ENCODE data around the gene SLC43A3.

The SLC43A3 gene

DNA sequence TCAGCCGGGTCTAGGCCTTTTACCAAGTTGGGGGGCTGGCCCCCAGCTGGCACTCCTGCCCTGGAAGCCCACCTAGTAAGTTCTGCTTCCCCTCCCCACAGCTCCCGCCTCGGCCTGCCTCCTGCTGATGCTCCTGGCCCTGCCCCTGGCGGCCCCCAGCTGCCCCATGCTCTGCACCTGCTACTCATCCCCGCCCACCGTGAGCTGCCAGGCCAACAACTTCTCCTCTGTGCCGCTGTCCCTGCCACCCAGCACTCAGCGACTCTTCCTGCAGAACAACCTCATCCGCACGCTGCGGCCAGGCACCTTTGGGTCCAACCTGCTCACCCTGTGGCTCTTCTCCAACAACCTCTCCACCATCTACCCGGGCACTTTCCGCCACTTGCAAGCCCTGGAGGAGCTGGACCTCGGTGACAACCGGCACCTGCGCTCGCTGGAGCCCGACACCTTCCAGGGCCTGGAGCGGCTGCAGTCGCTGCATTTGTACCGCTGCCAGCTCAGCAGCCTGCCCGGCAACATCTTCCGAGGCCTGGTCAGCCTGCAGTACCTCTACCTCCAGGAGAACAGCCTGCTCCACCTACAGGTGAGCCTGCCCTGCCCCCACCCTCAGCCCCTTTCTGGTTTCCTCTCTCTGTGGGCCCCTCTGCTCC, 40.7 kb upstream of the SLC43A3 start:
- DNase-seq (ENCODE audit: low spot score) (no peak), ATAC-seq (ENCODE audit: low read depth) (no peak)
- TF ChIP-seq, protein P1, sequence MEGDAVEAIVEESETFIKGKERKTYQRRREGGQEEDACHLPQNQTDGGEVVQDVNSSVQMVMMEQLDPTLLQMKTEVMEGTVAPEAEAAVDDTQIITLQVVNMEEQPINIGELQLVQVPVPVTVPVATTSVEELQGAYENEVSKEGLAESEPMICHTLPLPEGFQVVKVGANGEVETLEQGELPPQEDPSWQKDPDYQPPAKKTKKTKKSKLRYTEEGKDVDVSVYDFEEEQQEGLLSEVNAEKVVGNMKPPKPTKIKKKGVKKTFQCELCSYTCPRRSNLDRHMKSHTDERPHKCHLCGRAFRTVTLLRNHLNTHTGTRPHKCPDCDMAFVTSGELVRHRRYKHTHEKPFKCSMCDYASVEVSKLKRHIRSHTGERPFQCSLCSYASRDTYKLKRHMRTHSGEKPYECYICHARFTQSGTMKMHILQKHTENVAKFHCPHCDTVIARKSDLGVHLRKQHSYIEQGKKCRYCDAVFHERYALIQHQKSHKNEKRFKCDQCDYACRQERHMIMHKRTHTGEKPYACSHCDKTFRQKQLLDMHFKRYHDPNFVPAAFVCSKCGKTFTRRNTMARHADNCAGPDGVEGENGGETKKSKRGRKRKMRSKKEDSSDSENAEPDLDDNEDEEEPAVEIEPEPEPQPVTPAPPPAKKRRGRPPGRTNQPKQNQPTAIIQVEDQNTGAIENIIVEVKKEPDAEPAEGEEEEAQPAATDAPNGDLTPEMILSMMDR (IDR thresholded peaks at IDR 0.05; ENCODE audit: poor library complexity, severe bottlenecking): no peak
- H3K36me3 ChIP-seq (ENCODE audit: low read depth): no peaks in the 10 kb centered on the region
- no peak overlapping the region for H3K4me3 ChIP-seq (ENCODE audit: severe bottlenecking)
- no peaks in the 10 kb centered on the region for H3K9me3 ChIP-seq (ENCODE audit: severe bottlenecking)
- H3K27me3 ChIP-seq (ENCODE audit: insufficient read depth, poor library complexity, severe bottlenecking): no peaks in the 10 kb centered on the region
- no peak overlapping the region for H3K27ac ChIP-seq (ENCODE audit: poor library complexity, severe bottlenecking)
- H3K4me1 ChIP-seq (ENCODE audit: insufficient read depth, poor library complexity, severe bottlenecking): no peaks in the 10 kb centered on the region

DNA sequence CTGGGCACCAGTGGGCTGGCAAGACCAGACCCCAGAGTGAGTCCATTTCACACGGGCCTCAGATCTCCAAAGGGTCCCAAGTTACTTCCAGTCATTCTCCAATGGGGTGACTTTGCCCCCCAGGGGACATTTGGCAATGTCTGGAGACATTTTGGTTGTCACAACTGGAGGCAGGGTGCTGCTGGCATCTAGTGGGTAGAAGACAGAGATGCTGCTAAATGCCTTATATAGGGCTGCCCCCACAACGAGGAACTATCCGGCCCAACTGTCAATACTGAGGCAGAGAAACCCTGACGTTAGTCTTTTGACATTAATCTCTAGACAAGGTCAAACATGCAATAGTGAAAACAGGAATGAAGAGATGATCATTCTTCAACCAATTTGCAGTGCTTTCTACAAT, 39.8 kb upstream of the SLC43A3 start:
- H3K4me3 ChIP-seq (ENCODE audit: severe bottlenecking): no peak overlapping the region
- TF ChIP-seq, protein P1 (IDR thresholded peaks at IDR 0.05; ENCODE audit: poor library complexity, severe bottlenecking): no peak
- H3K27me3 ChIP-seq (ENCODE audit: insufficient read depth, poor library complexity, severe bottlenecking): peaks cover 3% of the 10 kb centered on the region
- H3K4me1 ChIP-seq (ENCODE audit: insufficient read depth, poor library complexity, severe bottlenecking): no peaks in the 10 kb centered on the region
- no peak for DNase-seq (ENCODE audit: low spot score)
- no peak overlapping the region for H3K27ac ChIP-seq (ENCODE audit: poor library complexity, severe bottlenecking)
- no peak for ATAC-seq (ENCODE audit: low read depth)
- no peaks in the 10 kb centered on the region for H3K36me3 ChIP-seq (ENCODE audit: low read depth)
- H3K9me3 ChIP-seq (ENCODE audit: severe bottlenecking): no peaks in the 10 kb centered on the region

DNA sequence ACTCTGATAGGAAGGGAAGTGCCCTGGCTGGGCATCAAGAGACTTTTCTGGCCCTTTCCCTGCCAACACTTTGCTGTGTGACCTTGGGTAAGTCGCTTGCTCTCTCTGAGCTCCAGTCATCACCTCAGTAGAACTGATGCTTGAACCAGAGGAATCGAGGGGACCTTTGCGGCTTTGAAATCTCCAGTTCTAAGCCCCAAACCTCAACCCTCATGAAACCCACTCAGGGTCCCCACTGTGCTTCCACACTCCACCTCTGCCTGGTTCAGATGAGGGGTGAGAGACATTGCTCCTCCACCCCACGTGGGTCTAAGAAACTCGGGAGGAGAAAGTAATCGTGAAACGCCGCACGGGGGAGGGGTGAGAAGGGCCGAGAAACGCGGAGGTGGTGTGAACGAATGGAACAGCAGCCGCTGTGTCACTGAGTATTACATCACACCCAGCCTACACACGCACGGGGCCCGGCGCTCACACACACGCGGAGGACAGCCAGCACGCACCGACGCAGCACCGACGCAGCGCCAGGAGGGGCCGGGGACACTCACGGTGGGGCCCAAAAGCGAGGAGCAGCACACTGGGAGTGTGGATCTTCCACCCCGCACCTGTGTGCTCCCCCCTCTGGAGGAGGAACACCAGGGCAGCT, 37.7 kb upstream of the SLC43A3 start:
- Histone ChIP-seq H3K36me3 (ENCODE audit: low read depth) (no peaks in the 10 kb centered on the region), H3K4me3 (ENCODE audit: severe bottlenecking) (no peak overlapping the region), H3K27me3 (ENCODE audit: insufficient read depth, poor library complexity, severe bottlenecking) (peaks cover 16% of the 10 kb centered on the region), H3K4me1 (ENCODE audit: insufficient read depth, poor library complexity, severe bottlenecking) (no peaks in the 10 kb centered on the region), H3K27ac (ENCODE audit: poor library complexity, severe bottlenecking) (no peak overlapping the region), H3K9me3 (ENCODE audit: severe bottlenecking) (no peaks in the 10 kb centered on the region)
- ATAC-seq (ENCODE audit: low read depth) (no peak), DNase-seq (ENCODE audit: low spot score) (no peak)
- TF ChIP-seq, protein P1 (IDR thresholded peaks at IDR 0.05; ENCODE audit: poor library complexity, severe bottlenecking): no peak

DNA sequence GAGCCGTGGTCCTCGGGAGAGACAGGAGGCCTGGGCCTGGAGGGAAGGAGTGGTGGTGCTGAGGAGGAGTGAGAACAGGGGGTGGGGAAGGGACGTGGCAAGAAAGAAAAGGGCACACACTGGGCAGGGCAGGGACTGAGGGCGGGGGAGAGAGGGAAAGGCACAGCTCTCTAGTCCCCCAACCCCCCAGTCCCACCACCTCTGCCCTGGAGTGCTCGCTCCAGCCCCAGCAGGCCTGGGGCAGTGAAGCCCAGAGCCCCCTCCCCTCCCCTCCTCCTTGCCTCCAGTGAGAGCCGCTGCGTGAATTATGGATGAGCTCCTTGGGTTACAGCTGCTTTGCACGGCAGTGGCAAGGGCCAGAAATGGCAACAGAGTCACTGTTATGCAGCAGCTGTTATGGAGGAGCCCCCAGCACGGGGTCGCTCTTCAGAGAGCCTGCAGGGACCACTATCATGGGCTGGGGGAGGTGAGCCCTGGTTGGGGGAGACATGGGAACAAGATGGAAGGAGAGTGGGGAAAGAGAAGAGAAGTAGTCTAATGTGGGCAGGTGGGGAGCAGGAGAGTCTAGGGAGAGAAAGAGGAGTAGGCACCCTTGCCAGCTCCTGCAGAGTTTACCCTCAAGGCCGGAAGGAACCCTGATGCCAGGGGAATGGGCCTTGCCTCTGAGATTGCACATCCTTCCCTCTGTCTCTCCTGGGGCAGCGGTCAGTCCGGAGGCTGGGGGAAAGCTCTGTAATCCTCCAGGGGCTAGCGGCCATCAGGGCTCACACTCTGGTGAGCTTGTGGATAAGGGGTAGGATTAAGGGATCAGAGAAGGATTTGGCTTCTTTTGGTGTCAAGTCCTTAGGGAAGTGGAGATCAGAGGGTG, 37.0 kb upstream of the SLC43A3 start:
- Histone ChIP-seq H3K9me3 (ENCODE audit: severe bottlenecking) (no peaks in the 10 kb centered on the region), H3K4me1 (ENCODE audit: insufficient read depth, poor library complexity, severe bottlenecking) (no peaks in the 10 kb centered on the region), H3K27ac (ENCODE audit: poor library complexity, severe bottlenecking) (no peak overlapping the region), H3K36me3 (ENCODE audit: low read depth) (no peaks in the 10 kb centered on the region), H3K27me3 (ENCODE audit: insufficient read depth, poor library complexity, severe bottlenecking) (peaks cover 24% of the 10 kb centered on the region), H3K4me3 (ENCODE audit: severe bottlenecking) (no peak overlapping the region)
- DNase-seq (ENCODE audit: low spot score): no peak
- ATAC-seq (ENCODE audit: low read depth): no peak
- TF ChIP-seq, protein P1 (IDR thresholded peaks at IDR 0.05; ENCODE audit: poor library complexity, severe bottlenecking): no peak
